Measurements from ENCODE around the gene FEZ2.

Gene FEZ2

DNA sequence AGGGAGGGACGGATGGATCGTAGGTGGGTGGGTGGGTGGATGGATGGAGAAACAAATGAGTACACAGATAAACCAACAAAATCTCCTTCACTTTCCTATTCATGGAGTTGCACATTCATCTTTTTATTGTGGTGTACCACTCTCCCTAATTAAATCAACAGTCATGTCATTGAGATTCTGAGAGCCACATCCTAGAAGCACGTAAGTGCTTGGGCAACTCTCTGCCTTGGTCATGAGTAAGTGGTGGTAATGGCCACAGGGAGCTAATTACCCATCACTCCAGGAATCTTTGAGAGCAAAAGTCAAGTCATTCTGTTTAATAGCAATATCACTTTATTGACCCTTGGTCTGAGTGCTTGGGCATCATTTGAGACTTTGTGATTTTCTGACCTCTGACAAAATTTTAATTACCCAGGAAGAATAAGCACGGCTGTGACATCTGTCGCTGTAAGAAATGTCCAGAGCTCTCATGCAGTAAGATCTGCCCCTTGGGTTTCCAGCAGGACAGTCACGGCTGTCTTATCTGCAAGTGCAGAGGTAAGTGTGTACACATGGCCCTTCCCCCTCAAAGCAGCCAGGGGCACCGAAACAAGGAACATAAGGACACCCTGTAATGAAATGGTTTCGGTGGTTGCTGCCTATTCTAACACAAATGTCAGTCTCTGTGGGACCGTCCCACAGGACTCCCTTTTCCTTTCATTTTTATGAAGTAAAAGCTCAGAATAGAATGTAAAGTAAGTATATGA, 85.9 kb downstream of the FEZ2 start:
- ChIA-PET POLR2A (no interaction called here), CTCF (interaction anchor here (0.9 to 2.3 kb wide), 7 partner anchors 9 to 161 kb away, joined by 3 to 6 read pairs (median 3); no protein-coding TSS in a partner anchor)
- H3K4me3 ChIP-seq (ENCODE audit: low read depth, low read length) = no peak overlapping the region
- no peak for TF ChIP-seq CTCF (IDR thresholded peaks at IDR 0.05; ENCODE audit: insufficient read depth, low read length, missing control alignments)
- no peak for DNase-seq (ENCODE audit: low read depth, low spot score)

DNA sequence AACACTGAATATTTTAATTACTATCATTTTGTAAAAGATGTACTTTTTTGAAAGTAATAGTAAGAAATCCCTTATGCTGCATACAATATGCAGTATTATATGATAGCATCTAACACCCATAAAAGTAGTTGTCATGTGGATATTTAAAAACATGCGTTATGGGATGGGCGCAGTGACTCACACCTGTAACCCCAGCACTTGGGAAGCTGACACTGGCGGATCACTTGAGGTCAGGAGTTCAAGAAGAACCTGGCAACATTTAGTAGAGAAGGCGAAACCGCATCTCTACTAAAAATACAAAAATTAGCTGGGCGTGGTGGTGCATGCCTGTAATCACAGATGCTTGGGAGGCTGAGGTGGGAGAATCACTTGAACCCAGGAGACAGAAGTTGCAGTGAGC, 88.9 kb downstream of the FEZ2 start:
- DNase-seq (ENCODE audit: low read depth, low spot score) = no peak
- TF ChIP-seq CTCF (IDR thresholded peaks at IDR 0.05; ENCODE audit: insufficient read depth, low read length, missing control alignments) = no peak
- no peak overlapping the region for H3K4me3 ChIP-seq (ENCODE audit: low read depth, low read length)
- CTCF ChIA-PET = no interaction called here
- POLR2A ChIA-PET = no interaction called here

DNA sequence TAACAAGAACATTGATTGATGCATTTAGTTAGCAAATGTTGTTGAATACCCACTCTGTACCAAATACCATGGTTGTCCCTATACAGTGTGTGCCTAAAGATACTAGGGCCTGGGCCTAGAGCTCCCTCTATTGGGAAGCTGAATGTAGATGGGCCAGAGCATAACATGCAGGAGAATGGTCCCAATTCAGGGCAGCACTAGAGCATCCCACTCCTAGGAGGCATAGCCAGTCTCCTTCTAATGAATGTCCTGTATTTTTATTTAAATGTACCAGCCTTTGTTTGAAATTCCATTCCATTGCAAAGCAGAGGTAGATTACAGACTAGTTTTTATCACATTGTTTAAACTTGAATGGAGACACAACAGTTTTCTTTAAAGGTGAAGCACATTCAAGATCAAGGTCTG, 90.6 kb downstream of the FEZ2 start:
- H3K4me3 ChIP-seq (ENCODE audit: low read depth, low read length) = no peak overlapping the region
- POLR2A ChIA-PET = no interaction called here
- CTCF ChIA-PET = interaction anchor here (0.7 to 2.0 kb wide), 10 partner anchors 9 to 168 kb away, joined by 3 to 13 read pairs (median 4); no protein-coding TSS in a partner anchor
- peak; percentile 77 for TF ChIP-seq CTCF (IDR thresholded peaks at IDR 0.05; ENCODE audit: insufficient read depth, low read length, missing control alignments)
- no peak for DNase-seq (ENCODE audit: low read depth, low spot score)

Measured in AG04449 (cell line).